ENCODE measurements around the gene HOMER1. TPM values are rescaled to one million over a fixed set of nuclear protein-coding genes. Genes with fewer than 3 reads are reported as not detected.

The HOMER1 gene
- total and polyA plus RNA-seq, 9 of the 15 experiments (the other 6 are each of a cell fraction or from before 2014, with no cell fraction given): 6.3 to 39.9 (median 9.9) TPM

DNA sequence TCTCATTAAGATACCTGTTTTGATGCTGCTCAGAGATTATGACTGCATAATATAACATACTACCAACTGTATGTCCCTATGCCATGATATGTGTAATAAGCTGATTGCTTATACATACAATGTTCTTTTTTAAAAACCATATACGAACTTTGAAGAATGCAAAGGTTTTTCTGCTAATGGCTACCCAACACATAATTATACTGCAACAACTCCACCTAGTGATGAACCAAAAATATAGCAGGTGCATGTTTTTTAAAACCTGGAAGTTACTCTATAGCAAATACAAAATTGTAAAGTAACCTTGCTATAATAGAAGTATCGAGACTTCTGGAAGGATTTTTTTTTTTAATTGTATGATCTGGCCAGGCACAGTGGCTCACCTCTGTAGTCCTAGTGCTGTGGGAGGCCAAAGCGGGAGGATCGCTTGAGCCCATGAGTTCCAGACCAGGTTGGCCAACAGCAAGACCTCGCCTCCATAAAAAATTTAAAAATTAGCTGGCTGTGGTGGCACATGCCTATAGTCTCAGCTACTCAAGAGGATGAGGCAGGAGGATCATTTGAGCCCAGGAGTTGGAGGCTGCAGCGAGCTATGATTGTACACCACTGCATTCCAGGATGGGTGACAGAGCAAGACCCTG, 49.1 kb downstream of the HOMER1 start:
- Histone ChIP-seq H4K20me1 (replicated peaks; ENCODE audit: control insufficient read depth, insufficient read depth, low read length) (no peaks in the 10 kb centered on the region), H3K9me3 (replicated peaks; ENCODE audit: control insufficient read depth, insufficient read depth, low read depth, low read length) (no peaks in the 10 kb centered on the region), H3K36me3 (ENCODE audit: control insufficient read depth, insufficient read depth, low read length) (no peaks in the 10 kb centered on the region), H3K9ac (ENCODE audit: insufficient read depth in 1 of 2, low read depth in 2 of 2, low read length in 2 of 2) (no peak overlapping the region), H3K4me2 (ENCODE audit: insufficient read depth, low read length) (no peak overlapping the region), H2AFZ (ENCODE audit: low read depth, low read length) (no peak overlapping the region), H3K4me1 (replicated peaks in 1 of 2; ENCODE audit: control insufficient read depth in 2 of 2, insufficient read depth in 2 of 2, low read length in 2 of 2) (no peaks in the 10 kb centered on the region), H3K4me3 (no peak overlapping the region), H3K27me3 (ENCODE audit: control insufficient read depth in 2 of 2, insufficient read depth in 2 of 2, low read length in 2 of 2) (no peaks in the 10 kb centered on the region), H3K79me2 (ENCODE audit: control insufficient read depth, insufficient read depth, low read length) (peaks cover 17% of the 10 kb centered on the region; the same call in 2 of the 3 replicates), H3K9me1 (ENCODE audit: control insufficient read depth, insufficient read depth, low read length) (no peaks in the 10 kb centered on the region), H3K27ac (ENCODE audit: extremely low read depth, low read depth, low read length) (no peak overlapping the region)
- ATAC-seq (peak; percentile 82), FAIRE-seq (peak; percentile 79), DNase-seq (ENCODE audit: extremely low read depth in 1 of 4, low spot score in 3 of 4) (peak in 3 of 4 experiments; percentile 12 to 37 (median 16))
- ChIA-PET POLR2A (no interaction called here), CTCF (ENCODE audit: low intra/inter-chr PET ratio) (interaction anchor here (0.6 to 5.8 kb wide), 5 partner anchors 332 to 444 kb away, joined by 3 to 45 read pairs (median 3); no protein-coding TSS in a partner anchor)
- no TSS peak for BruUV-seq (replicated peaks)
- 49% methylated on average over 6 of the region's 6 CpGs for WGBS (ENCODE audit: insufficient coverage, low coverage, missing lambda C conversion rate)
- intact Hi-C loops (cut with micrococcal nuclease): loop anchor here (1.0 to 10.0 kb wide), 4 partner anchors 120 to 440 kb away; no protein-coding TSS in a partner anchor
- in situ Hi-C loops (cut with MboI): loop anchor here (10.0 kb wide), 1 partner anchor 330 kb away; no protein-coding TSS in a partner anchor
- TF ChIP-seq, protein P1, sequence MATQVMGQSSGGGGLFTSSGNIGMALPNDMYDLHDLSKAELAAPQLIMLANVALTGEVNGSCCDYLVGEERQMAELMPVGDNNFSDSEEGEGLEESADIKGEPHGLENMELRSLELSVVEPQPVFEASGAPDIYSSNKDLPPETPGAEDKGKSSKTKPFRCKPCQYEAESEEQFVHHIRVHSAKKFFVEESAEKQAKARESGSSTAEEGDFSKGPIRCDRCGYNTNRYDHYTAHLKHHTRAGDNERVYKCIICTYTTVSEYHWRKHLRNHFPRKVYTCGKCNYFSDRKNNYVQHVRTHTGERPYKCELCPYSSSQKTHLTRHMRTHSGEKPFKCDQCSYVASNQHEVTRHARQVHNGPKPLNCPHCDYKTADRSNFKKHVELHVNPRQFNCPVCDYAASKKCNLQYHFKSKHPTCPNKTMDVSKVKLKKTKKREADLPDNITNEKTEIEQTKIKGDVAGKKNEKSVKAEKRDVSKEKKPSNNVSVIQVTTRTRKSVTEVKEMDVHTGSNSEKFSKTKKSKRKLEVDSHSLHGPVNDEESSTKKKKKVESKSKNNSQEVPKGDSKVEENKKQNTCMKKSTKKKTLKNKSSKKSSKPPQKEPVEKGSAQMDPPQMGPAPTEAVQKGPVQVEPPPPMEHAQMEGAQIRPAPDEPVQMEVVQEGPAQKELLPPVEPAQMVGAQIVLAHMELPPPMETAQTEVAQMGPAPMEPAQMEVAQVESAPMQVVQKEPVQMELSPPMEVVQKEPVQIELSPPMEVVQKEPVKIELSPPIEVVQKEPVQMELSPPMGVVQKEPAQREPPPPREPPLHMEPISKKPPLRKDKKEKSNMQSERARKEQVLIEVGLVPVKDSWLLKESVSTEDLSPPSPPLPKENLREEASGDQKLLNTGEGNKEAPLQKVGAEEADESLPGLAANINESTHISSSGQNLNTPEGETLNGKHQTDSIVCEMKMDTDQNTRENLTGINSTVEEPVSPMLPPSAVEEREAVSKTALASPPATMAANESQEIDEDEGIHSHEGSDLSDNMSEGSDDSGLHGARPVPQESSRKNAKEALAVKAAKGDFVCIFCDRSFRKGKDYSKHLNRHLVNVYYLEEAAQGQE (IDR thresholded peaks at IDR 0.05; ENCODE audit: borderline replicate concordance): peak; percentile 69; the same call in 1 of the 2 replicates
- TF ChIP-seq, protein P1 (CRISPR knock-in tag; IDR thresholded peaks at IDR 0.05; ENCODE audit: low read depth): no peak
- TF ChIP-seq RAD21 (CRISPR knock-in tag; conservative IDR thresholded peaks at IDR 0.05 in 1 of 2, IDR thresholded peaks at IDR 0.05 in 1 of 2): peak; percentile 81
- 0 out of 2 replicates have a peak, but pooled peaks have one; percentile 31 for TF ChIP-seq ZNF384 (IDR thresholded peaks at IDR 0.05; ENCODE audit: low read depth, low read length)
- TF ChIP-seq, protein P2, sequence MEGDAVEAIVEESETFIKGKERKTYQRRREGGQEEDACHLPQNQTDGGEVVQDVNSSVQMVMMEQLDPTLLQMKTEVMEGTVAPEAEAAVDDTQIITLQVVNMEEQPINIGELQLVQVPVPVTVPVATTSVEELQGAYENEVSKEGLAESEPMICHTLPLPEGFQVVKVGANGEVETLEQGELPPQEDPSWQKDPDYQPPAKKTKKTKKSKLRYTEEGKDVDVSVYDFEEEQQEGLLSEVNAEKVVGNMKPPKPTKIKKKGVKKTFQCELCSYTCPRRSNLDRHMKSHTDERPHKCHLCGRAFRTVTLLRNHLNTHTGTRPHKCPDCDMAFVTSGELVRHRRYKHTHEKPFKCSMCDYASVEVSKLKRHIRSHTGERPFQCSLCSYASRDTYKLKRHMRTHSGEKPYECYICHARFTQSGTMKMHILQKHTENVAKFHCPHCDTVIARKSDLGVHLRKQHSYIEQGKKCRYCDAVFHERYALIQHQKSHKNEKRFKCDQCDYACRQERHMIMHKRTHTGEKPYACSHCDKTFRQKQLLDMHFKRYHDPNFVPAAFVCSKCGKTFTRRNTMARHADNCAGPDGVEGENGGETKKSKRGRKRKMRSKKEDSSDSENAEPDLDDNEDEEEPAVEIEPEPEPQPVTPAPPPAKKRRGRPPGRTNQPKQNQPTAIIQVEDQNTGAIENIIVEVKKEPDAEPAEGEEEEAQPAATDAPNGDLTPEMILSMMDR (IDR thresholded peaks at IDR 0.05 in 2 of 3, conservative IDR thresholded peaks at IDR 0.05 in 1 of 3; ENCODE audit: insufficient read depth in 2 of 3, low read depth in 1 of 3, low read length in 3 of 3): peak; percentile 30 to 79 (median 49); a peak in 4 of 6 replicates
- TF ChIP-seq SMC3 (conservative IDR thresholded peaks at IDR 0.05; ENCODE audit: insufficient read depth, low read depth, low read length): peak; percentile 38; the same call in 1 of the 2 replicates
- TF ChIP-seq RB1 (IDR thresholded peaks at IDR 0.05; ENCODE audit: low read depth): peak; percentile 21; the same call in 1 of the 2 replicates
- peak; percentile 49; the same call in 1 of the 2 replicates for TF ChIP-seq DEAF1 (CRISPR knock-in tag; IDR thresholded peaks at IDR 0.05)
- TF ChIP-seq STAT5A (IDR thresholded peaks at IDR 0.05; ENCODE audit: borderline replicate concordance, low read length): no peak
